ENCODE results near the gene PITX2.

Gene PITX2

DNA sequence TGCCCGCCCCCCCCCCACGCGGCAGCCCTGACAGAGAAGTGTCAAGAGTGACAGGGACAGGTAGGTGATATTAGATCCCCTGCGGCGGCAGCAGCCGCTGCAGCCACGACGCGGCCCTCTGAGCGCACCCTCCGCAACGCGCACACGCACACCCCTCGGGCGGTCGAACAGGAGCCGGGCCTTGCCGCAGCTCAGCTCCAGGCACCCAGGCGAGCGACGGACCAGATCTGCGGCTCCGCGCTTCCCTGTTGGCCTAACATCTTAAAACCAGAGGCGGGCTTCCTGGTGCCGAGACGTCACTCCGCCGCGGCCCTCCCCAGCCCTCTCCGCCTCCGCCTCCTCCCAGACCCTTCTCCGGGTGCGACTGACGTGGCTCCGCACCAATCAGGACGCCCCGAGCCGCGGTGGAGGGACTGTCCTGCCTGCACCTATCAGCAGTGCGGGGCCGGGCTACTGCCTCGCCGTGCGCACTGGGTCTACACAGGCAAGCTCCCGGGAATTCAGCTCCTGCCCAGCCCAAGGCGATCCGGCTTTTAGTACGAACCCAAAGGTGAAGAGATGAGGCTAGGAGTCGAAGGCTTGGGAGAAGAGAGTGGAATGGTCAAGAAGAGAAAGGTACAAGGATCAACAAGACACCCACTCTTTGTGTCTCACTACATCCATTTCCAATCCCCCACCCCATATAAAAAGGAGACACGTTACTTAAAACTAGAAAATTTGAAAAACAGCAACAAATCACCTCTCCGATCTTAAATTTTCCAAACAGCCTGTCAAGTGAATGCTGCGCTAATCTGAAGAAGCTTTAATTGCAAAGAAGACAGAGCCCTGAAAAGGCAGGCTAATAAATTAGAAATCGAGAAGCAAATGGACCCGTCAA, at the start of gene PITX2:
Gene PITX2 (minus strand): TSS at position 237 of the 877 bp plus-strand sequence. CDS start 617 bp downstream, outside the sequence.
- DNase-seq = peak; percentile 77

DNA sequence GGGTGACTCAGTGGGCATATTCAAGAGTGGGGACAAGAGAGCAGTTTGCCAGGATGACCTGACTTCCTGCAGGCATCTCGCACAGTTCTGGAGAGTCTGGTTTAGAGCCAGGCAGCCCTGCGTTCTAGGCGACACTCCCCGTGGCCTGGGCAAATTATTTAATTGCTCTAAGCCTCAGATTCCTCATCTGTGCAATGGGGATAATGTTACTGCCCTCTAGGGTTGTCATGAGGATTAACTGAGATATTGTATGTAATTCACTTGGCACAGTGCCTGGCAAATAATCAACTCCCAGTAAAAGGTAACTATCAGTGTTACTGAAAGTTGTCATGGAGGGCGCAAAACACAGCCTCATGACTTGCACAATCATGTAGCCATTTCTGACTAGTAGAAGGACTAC, 48.8 kb upstream of the PITX2 start:
- DNase-seq = no peak

DNA sequence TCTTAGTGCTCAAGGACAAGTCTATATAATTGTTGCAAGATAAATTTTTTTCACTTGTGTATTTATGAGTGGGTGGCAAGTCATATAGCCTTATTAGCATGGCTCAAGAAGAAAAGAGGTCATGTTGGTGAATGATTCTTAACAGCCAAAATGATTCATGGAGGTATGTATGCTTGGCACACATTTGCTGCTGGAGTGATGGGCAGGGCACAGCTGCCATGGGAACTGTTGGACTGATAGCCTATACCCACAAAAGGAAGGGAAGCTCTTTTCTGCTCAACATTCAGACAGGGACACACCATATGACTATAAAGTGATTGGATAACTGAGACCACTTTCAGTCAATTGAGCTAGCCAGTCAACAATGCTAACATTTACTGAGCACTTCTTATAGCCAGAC, 46.8 kb upstream of the PITX2 start:
- no peak for DNase-seq

DNA sequence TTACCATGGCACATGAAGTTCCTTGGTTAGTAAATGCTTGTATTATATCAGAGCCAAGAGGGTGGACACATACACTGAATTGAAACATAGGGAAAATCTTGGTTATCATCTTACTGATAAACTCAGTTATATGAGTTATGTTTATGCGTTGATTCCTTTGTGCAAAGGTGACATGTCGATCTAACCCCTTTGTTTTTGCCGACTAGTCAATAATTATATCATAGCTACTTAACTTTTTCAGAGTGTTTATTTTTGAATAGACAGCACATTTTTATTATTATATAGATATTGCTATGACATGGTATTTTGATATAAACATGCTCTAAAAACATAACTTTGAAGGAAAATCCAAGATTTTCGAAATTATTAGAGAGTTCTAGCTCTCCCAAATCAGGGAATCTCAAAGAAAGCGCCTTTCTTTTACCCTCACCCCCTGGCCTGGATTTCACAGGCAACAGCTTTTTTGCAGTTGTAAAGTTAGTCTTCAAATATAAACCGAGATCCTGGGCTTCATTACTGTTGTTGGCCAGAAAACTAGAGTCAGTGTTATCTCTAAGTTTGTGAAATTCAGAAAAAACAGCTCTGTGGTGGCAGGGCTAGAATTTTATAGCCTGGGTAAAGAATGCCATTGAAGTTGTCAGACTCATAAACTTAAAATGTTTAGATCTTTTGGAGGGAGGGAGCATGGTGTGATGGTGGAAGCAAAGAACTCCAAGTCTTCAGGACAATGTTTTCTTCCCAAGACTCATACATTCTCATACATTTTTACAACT, 45.8 kb upstream of the PITX2 start:
- no peak for DNase-seq

DNA sequence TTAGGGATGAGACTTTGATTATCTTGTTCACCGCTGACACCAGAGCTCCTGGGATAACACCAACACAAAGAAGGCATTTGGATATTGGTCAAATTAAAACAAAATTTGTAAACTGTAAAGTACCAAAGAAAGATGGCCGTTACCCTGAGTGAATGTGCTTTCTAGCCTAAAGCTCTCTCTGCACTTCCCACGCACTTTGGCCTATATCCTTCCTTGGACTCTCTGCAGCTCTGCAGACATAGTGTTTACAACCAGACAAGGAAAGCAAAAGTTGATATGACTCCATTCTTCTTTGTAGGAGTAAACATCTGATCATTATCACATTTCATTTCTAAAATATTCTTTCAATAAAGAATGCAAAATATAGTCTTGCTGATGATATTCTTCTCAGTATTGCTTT, 44.8 kb upstream of the PITX2 start:
- DNase-seq = no peak

DNA sequence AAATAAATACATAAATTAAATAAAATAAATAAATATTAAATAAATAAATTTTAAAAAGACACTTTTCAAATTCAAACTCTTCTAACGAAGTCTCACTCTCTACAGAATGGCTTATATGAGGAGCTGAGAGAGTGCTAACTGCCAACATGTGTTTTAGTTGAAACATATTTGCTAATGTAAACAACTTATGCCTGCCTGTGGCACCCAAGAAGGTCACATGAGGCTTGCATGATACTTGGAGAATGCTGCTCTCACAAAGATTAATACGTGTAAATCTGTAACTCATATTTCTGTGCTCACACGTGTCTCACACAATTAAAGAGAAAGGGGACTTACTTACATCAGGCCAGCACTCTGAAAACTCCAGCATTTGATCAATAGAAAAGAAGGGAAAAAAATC, 43.2 kb upstream of the PITX2 start:
- DNase-seq = no peak

DNA sequence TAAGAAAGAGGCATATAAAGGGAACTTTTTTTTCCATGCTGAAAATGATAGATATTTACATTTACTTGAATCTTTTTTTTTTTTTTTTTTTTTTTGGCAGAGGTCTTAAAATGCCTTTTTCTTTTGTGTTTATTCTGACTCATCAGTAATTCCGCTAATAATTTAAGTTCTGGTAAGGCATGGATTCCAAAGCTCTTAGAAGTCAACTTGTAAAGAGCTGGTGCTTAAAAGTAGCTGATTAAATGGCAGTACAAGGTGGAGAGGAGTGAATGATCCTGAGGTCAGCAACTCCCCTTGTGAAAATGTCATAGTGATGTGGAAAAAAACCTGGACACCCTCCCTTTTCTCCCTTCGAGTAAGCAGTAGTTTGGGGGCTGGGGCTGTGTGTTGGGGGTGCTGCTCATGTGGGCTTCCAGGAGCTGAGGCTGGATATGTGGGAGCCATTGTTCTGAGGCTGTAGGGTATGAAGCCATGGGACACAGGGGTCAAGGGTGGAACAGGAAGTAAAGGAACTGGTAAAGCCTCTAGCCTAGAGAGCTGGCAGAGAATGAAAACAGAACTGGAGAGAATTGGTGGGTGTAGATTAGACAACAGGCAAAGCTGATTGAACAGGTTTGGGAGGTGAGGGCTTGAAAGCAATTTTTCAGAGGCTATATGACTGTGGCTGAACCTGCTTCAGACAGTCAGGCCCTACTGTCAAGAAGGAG, 41.0 kb upstream of the PITX2 start:
- DNase-seq = no peak

DNA sequence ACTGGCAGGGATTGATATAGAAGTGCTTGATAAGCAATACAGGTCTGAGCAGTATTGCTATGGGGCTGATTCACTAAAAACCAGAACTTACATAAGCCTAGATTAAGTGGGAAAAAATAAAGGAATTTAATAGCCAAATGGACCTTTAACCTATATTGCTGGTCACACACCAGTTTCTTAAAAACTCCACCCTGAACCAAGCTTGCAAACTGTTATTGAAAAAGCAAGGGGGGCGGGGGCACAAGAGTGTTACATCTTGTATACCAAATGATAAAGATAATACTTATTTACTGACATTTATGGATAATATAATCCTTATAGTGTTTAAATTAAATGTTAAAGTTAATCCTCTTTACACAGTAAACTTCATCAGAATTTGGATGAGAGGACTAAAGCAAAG, 40.3 kb upstream of the PITX2 start:
- DNase-seq = no peak

DNA sequence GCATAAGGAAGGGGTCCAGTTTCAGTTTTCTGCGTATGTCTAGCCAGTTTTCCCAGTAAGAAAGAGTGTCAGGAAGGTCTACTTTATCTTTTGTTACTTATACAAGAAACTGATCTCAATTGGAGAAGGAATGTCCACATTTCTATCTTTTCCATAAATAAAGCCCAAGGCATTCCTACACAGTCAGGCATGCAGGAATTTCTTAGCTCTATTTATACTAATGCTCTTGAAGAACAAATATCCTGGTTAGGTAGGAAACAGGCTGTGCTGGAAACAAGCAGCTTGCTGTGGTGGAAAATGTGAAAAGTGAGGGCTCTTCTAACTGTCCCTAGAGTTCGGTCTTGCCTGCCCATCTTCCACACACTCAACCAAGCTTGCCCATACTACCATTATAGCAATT, 37.9 kb upstream of the PITX2 start:
- DNase-seq = no peak

DNA sequence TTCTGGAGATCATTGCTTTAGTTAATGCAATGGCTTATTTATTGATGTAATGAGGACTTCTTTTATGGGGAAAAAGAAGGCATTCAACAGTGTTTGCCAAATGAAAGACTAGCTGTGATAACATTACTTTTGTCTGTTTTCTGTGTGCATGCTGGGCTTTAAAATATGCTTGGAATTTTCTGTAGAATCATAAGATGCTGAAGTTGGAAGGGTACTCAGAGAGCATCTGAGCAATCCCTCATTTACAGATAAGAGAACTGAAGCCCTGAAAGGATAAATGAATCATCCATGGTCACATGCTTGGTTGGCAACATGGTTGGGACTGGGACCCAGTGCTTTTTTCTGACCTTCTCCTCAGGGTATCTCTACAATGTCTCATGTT, 31.4 kb upstream of the PITX2 start:
- DNase-seq = no peak

DNA sequence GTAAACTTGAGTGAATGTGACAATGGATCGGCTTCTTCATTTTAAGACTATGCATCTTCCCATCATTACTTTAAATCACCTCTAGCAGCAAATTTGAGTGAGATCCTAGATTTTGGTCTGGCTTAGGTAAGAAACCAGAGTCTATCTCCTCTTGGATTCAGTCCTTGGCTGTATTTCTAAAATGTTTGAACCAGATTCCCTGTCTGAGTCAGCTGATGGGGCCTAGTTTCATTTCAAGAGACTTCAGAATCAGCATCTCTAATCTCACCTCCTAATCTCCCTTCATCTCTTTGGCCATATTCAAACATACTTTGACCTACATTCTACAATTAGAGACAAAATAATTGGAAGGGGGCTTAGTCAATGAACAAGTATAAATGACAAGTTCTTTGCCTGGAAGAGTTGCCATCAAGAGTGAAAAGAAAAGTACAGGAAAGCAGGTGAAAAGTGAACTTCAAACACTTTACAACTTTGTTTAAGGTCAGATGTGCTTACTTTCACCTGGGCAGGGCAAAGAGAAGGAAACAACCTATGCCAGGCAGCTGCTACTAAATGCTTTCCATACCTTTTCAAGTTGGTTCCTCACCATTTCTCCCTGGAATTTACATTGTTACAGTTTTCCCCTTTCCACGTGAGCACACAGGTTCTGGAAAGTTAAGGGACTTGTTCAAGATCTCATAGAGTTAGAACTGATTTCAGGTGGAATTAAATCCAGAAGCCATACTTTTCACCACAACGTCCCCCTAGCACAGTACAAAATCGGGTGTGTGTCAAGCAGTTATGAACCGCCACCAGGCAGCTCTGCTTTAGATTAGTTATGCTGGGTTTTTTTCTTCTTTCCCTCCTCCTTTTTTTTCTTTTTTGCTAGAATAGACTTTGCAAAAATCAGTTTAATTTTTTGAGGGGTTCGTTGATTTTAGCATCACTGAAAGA, 30.7 kb upstream of the PITX2 start:
- no peak for DNase-seq

DNA sequence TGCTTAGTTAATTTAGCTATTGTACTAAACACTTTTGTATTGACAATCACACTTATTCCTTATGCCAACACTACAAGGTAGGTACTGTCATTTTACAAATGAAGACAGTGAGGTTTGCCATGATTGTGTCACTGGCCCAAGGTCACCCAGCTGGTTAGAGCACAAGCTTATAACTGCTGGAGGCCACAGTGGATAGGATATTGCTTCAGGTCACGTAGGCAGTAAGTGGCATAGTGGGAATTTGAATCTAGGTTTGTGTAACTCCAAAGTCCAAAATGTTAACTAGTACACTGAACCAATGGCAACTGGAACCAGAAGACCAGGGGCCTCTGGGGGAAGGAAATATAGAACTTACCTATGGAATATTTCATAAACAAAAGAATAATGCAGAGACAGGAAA, 21.1 kb upstream of the PITX2 start:
- DNase-seq = no peak

DNA sequence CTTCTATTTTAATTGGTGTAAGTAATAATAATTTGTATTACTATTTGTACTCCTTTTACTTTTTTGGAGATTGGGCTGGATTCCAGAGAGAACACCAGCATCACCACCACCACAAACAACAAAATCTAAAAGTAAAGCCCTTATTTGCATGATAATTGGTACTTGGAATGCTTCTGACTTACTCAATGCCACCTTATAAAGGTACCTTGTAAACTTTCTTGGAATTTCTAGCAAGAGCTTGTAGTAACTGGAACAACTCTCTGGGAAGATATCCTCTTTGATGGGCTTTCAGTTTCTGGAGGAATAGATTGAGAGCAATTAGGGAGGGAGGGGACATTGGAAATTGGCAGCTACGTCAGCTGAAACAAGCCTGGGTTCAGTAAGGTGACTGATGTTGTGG, 20.2 kb upstream of the PITX2 start:
- DNase-seq = no peak

DNA sequence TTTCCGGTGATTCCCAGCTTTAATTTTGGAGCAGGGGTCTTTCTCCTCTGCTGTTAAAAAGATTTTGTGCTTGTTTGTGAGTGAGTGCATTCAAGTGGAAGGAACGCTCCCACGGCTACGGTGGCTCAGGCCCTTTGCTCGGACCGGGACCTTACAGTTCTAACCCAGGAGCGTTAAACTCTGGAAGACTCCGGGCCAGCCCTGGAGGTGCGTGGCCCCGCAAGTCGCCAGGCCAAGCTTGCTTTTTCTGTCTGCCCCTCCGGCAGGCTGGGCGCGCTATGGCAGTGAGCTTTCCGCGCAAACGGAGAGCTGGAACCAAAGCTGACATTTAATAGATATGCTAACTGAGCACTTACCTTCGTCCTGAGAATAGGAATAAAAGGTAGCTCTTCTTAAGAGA, 18.3 kb upstream of the PITX2 start:
- DNase-seq = no peak

DNA sequence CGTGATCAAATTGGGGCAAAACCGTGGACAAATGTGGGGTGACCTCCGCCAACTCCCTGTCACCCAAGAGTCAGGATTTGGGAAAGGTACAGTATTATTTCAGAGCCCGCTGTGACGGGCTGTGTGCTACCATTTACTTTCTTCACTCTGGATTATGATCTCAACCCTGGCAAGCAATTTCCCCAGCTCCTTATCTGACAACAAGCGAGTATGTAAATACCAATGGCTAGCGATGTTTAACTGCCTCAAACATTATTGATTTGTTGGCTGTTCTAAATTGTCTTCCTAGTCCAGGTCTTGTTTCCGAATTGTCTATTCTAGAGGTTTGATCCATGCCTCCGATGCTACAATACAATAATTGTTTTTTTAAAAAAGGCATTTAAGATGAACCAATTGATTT, 17.7 kb upstream of the PITX2 start:
- DNase-seq = no peak

DNA sequence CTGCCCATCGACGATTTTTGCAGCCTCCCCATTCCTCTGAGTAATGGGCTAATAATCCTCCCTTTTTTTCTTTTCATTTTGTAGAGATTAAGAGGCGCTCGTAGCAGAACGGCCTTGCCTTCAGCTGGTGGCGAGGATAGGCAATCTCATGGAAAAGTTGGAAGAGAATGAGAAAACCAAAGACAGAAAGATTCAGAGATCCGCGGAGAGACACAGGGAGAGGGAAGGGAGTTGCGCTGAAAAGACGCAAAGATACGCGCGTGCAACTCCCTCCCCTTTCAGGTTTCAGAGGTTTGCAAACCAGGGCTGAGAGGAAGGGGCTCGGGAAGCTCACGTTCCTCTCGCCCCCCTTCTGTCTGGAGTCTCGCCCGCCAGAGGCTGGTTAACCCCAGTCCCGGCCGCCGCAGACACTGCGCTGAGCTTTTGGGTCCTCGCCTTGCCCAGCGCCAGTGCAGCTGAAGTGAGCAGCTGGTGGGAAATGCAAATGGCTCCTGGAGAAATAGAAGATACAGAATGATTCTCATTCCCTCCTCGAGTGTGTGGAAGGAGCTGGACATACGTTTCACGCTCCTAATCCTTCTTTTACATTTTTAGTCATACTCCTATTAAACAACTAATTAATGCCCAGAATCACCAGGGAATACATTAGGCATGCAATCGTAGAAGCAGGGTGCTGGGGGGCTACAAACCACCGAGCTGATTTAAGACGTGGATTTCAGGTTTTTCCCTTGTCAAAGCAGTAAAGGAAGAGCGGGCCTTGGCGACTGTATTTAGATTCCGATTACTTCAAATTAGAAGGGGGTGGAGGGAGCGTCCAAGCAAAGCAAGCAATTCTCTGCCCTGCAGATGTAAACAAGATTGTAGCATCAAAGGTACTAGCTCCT, 16.6 kb upstream of the PITX2 start:
- DNase-seq = no peak

DNA sequence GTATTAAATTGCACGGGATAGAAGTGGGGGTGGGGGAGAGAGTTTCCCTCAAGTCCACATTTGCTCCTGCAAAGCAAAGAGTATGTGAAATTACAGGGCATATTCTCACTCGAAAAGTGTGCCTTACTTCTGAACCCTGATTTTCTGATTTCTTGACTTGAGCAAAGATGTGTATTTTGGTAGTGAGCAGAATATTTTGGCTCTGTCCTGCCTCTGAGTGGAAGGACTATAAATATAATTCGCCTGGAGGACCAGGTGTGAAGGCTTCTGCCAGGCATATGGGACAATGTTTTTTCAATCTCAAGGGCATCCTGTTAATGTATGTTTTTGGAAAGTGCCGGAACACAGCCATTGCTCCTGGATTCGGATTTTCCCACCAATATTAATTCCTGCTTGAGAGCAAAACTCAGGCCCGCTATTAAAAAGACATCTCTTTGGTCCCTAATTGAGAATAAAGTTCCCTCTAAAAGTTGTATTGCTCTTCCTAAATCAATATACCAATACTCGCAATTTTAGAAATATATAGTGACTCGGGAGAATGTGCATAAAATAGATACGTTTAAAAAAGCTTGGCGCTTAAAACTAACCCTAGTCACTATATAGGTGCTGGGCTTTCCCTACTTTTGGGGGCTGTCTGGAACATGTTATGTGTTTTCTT, 15.3 kb upstream of the PITX2 start:
- DNase-seq = no peak

DNA sequence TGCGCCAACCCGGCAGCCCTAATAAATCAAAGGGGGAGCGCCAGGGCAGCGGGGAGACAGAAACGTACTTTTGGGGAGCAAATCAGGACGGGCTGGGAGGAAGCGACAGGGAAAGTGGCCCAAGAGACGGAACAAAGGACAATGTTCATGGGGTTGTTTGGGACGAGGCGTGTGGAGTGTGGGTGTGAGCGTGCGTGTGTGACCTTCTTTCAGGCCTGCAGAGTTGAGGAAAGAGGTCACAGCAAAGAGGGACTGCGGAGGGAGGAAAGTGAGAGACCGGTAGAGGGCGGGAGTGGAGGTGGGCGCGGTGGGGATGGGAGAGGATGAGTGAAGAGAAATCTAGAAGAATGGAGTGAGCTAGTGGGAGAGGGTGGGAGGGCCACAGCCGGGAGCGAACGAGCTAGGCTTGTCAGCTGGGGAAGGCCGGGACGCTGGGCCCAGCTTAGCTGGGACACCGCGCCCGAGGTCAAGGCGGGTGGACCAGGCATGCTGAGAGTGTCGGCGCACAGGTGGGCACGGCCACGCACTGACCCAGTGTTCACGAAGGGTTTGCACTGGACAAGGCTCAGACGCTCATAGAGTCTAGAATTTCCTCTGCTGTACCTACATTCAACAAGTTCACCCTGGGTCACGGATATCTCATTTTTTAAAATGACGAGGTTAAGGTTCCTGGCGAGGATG, 14.7 kb upstream of the PITX2 start:
- DNase-seq = no peak

DNA sequence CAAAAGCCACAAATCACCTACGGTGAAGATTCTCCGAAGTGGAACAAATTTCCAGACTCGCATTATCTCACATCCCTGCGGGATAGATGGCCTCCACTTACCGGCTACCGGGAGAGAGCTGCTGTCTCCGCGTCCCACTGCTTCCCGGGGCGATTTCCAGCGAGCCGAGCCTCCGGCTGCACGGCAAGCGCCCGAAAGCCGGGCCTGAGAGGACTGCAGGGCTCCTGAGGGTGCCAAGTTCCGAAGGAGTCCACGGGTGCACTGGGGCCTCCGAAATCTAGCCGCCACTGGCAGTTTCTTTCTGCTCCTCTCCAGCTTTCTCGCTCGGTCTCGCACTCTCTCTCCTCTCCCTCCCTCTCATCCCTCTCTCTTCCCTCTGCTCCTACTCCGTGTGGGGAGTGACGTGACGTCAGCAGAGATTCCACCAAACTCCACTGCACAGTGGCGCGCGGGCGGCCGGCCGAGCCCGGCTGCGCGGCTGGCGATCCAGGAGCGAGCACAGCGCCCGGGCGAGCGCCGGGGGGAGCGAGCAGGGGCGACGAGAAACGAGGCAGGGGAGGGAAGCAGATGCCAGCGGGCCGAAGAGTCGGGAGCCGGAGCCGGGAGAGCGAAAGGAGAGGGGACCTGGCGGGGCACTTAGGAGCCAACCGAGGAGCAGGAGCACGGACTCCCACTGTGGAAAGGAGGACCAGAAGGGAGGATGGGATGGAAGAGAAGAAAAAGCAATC, 14.0 kb upstream of the PITX2 start:
- no peak for DNase-seq
